Panc1 (cell line): ENCODE results near the gene ADRB1. TPM values are rescaled to one million over a fixed set of nuclear protein-coding genes. Genes with fewer than 3 reads are reported as not detected.

Experiments used
- ATAC-seq: fragments of 200-7000 bp; cut with Tn5 transposase; 2 replicates; pipeline ENCODE4 v1.9.1; 2020; ENCODE audit warnings: mild to moderate bottlenecking, moderate library complexity
- BruUV-seq: library from RNA; stranded (reverse); fragments of 400-500 nt; replicated peaks from 2 replicates; lab custom pipeline; 2021; lab: Mats Ljungman, UMichigan
- CTCF ChIA-PET: fragments of 300-600 bp; sonication (Branson Sonifier 250); formaldehyde crosslinking; loops from one replicate; lab custom pipeline; 2022; ENCODE audit warnings: antibody characterized with exemption; lab: Charles Lee
- POLR2A ChIA-PET: fragments of 300-600 bp; sonication (Branson Sonifier 250); formaldehyde crosslinking; loops from one replicate; lab custom pipeline; 2022; ENCODE audit warnings: antibody characterized with exemption; lab: Charles Lee
- DNase-seq: peaks from one replicate; pipeline ENCODE4 v3.0.0-alpha.2; 2010; ENCODE audit warnings: low read depth, low spot score
- H3K27ac ChIP-seq: 2 replicates; pipeline ENCODE4 v1.5.1; 2011; ENCODE audit warnings: mild to moderate bottlenecking, low read length, inconsistent platforms
- H3K27me3 ChIP-seq: fragments of 200-500 bp; sonication (Bioruptor generic); 2 replicates; pipeline ENCODE4 v1.6.0; 2014; ENCODE audit warnings: low read length, inconsistent platforms; ENCODE audit not compliant: control insufficient read depth, insufficient read depth
- H3K36me3 ChIP-seq: fragments of 200-500 bp; sonication (Bioruptor generic); 2 replicates; pipeline ENCODE4 v1.5.1; 2014; ENCODE audit warnings: inconsistent platforms, mild to moderate bottlenecking, low read length, moderate library complexity; ENCODE audit not compliant: control insufficient read depth, insufficient read depth
- H3K4me1 ChIP-seq: 2 replicates; pipeline ENCODE4 v1.5.1; 2011; ENCODE audit warnings: inconsistent platforms, mild to moderate bottlenecking, low read length, moderate library complexity; ENCODE audit not compliant: control insufficient read depth, insufficient read depth
- H3K4me3 ChIP-seq, 2 experiments: 2 replicates each; pipeline ENCODE4 v1.5.1; 2011 to 2012; ENCODE audit warnings: low read depth in 2 of 2, low read length in 2 of 2, mild to moderate bottlenecking in 2 of 2, inconsistent platforms in 1 of 2, moderate library complexity in 1 of 2
- H3K9me3 ChIP-seq: fragments of 200-500 bp; sonication (Bioruptor generic); 2 replicates; pipeline ENCODE4 v1.5.1; 2014; ENCODE audit warnings: low read depth, mild to moderate bottlenecking, inconsistent platforms, low read length, moderate library complexity; ENCODE audit not compliant: control insufficient read depth, insufficient read depth
- POLR2AphosphoS5 ChIP-seq: IDR thresholded peaks from 2 replicates; pipeline ENCODE4 v1.6.1; 2012; ENCODE audit warnings: mild to moderate bottlenecking, low read depth, low read length, moderate library complexity
- REST ChIP-seq, 2 experiments: IDR thresholded peaks; 2 replicates each; pipeline ENCODE4 v1.6.1; 2011 to 2012; ENCODE audit warnings: low read depth in 2 of 2, control low read depth in 1 of 2, low read length in 1 of 2, mild to moderate bottlenecking in 1 of 2, moderate library complexity in 1 of 2; ENCODE audit not compliant: insufficient read depth in 1 of 2
- SIN3A ChIP-seq: IDR thresholded peaks from 2 replicates; pipeline ENCODE4 v1.6.1; 2012; ENCODE audit warnings: low read depth, mild to moderate bottlenecking, low read length, moderate library complexity, borderline replicate concordance; ENCODE audit not compliant: insufficient read depth
- TCF7L2 ChIP-seq: IDR thresholded peaks from 2 replicates; pipeline ENCODE4 v1.6.1; 2011; ENCODE audit warnings: mild to moderate bottlenecking, low read depth, low read length, inconsistent platforms
- in situ Hi-C: cut with HindIII; loops from 2 replicates; pipeline ENCODE4 v1.10.0; 2016; ENCODE audit warnings: low sequenced_read_pairs, low pct_unique_long_range_greater_than_20kb
- intact Hi-C: fragments of 100-400 bp; cut with micrococcal nuclease; formaldehyde crosslinking; loops from one replicate; pipeline ENCODE4 v1.10.0; 2022; ENCODE audit not compliant: unreplicated experiment
- total RNA-seq: library from RNA; stranded (reverse); gene quantifications from one replicate; pipeline ENCODE4 v1.2.1, GENCODE V29; 2021; ENCODE audit not compliant: unreplicated experiment
- TF ChIP-seq, protein P1 (sequence below): fragments of 450-650 bp; IDR thresholded peaks from 2 replicates; pipeline ENCODE4 v1.5.1; 2017; ENCODE audit warnings: mild to moderate bottlenecking

The ADRB1 gene
- total RNA-seq, 1 experiment from 2014 or later = 12.9 TPM

DNA sequence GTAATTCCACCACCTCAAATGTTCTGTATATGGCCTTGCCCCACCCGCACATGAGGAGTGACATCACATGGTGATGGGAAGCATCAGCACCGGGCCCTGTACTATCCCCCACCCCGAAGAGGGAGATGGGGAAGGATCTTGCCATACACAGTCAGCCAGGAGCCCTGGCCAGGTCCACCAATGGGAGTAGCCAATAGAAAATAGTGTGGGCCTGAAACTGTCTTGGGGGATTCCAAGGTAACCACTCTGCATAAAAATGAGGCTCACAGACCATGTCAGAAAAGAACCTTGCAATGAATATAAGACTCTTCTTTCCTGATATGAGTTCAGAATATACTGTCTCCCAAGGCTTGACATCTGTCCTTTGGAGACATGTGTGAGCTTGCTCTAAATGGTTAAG lies 51.1 kb downstream of the ADRB1 start:
- intact Hi-C loops (no loop called here), in situ Hi-C loops (no loop called here)
- CTCF ChIA-PET = no interaction called here
- no peaks in the 10 kb centered on the region for H3K36me3 ChIP-seq
- BruUV-seq = no TSS peak
- no peaks in the 10 kb centered on the region for H3K27me3 ChIP-seq
- no peak overlapping the region for H3K4me3 ChIP-seq
- no peaks in the 10 kb centered on the region for H3K4me1 ChIP-seq
- DNase-seq = no peak
- ATAC-seq = no peak
- TF ChIP-seq, protein P1, sequence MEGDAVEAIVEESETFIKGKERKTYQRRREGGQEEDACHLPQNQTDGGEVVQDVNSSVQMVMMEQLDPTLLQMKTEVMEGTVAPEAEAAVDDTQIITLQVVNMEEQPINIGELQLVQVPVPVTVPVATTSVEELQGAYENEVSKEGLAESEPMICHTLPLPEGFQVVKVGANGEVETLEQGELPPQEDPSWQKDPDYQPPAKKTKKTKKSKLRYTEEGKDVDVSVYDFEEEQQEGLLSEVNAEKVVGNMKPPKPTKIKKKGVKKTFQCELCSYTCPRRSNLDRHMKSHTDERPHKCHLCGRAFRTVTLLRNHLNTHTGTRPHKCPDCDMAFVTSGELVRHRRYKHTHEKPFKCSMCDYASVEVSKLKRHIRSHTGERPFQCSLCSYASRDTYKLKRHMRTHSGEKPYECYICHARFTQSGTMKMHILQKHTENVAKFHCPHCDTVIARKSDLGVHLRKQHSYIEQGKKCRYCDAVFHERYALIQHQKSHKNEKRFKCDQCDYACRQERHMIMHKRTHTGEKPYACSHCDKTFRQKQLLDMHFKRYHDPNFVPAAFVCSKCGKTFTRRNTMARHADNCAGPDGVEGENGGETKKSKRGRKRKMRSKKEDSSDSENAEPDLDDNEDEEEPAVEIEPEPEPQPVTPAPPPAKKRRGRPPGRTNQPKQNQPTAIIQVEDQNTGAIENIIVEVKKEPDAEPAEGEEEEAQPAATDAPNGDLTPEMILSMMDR = no peak
- no peak for TF ChIP-seq REST (IDR thresholded peaks at IDR 0.05; ENCODE audit: insufficient read depth in 1 of 2, low read depth in 2 of 2, low read length in 1 of 2)
- no peak for TF ChIP-seq SIN3A
- TF ChIP-seq TCF7L2 = no peak
- no peak for TF ChIP-seq POLR2AphosphoS5
- POLR2A ChIA-PET = no interaction called here
- H3K9me3 ChIP-seq = no peaks in the 10 kb centered on the region
- H3K27ac ChIP-seq = no peak overlapping the region

DNA sequence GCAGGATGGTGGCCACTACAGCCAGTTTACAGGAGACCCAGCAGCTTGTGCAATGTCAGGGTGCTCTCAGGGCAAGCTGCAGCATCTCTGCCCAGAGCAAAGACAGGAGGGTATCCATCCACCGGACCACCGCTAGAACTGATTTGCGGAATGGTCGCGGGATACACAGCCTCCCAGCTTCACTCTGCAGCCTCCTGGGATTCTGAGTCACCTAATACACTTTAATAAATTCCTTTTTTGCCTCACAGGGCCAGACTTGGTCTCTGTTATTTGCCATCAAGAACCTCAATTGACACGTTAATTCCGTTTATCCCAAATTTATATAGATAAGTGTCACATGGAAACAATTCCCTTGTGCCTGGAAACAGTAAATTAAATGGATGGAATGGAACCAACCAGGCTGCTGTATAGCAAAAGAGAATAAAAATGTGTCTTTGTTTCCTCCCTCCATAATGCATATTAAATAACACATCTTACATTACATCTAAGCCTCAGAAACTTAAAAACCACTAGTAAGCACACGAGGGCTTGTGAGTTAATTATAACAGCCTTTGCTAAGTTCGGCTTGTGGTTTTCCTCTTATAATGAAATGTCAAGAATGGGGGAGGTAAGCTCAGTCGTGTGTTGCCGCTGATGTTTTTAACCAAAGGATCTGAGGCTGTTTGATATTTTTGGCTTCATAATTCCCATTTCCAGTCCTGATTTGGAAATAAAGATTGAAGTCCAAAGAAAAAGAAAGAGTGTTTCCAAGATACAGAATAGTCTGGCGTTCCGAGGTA lies 52.1 kb downstream of the ADRB1 start:
- Histone ChIP-seq H3K36me3 (no peaks in the 10 kb centered on the region), H3K4me3 (no peak overlapping the region), H3K4me1 (peaks cover 6% of the 10 kb centered on the region), H3K9me3 (no peaks in the 10 kb centered on the region), H3K27ac (no peak overlapping the region), H3K27me3 (no peaks in the 10 kb centered on the region)
- ATAC-seq (no peak), DNase-seq (no peak)
- BruUV-seq = no TSS peak
- TF ChIP-seq TCF7L2 (no peak), POLR2AphosphoS5 (no peak), SIN3A (no peak), REST (IDR thresholded peaks at IDR 0.05; ENCODE audit: insufficient read depth in 1 of 2, low read depth in 2 of 2, low read length in 1 of 2) (no peak)
- TF ChIP-seq, protein P1 = no peak
- in situ Hi-C loops (no loop called here), intact Hi-C loops (no loop called here)
- CTCF ChIA-PET = no interaction called here
- POLR2A ChIA-PET = no interaction called here
